Upper lobe of right lung (tissue), 1 donor: Measurements from ENCODE around the gene CR1L. TPM values are rescaled to one million over a fixed set of nuclear protein-coding genes. Genes with fewer than 3 reads are reported as not detected.
"Not testable (repeated sequence)": the region's sequence is repeated elsewhere in the genome, so short reads cannot be mapped to it uniquely, and the experiment has no call there.

Experiments used
- ATAC-seq: fragments of 200-7000 bp; cut with Tn5 transposase; one replicate; pipeline ENCODE4 v1.9.1; 2020; ENCODE audit warnings: mild to moderate bottlenecking, moderate library complexity
- DNase-seq: peaks from one replicate; pipeline ENCODE4 v3.0.0-alpha.2; 2020
- H3K27ac ChIP-seq: fragments of 200-600 bp; one replicate; pipeline ENCODE4 v1.8.0; 2022
- H3K27me3 ChIP-seq: fragments of 200-600 bp; one replicate; pipeline ENCODE4 v1.8.0; 2022; ENCODE audit warnings: mild to moderate bottlenecking
- H3K36me3 ChIP-seq: fragments of 200-600 bp; one replicate; pipeline ENCODE4 v1.8.0; 2022
- H3K4me1 ChIP-seq: fragments of 200-600 bp; one replicate; pipeline ENCODE4 v1.8.0; 2022
- H3K4me3 ChIP-seq: fragments of 200-600 bp; one replicate; pipeline ENCODE4 v1.8.0; 2022; ENCODE audit warnings: mild to moderate bottlenecking
- H3K9me3 ChIP-seq: fragments of 200-600 bp; one replicate; pipeline ENCODE4 v1.8.0; 2022
- CTCF ChIP-seq: fragments of 200-600 bp; IDR thresholded peaks from one replicate; pipeline ENCODE4 v1.8.0; 2022; ENCODE audit warnings: antibody characterized with exemption
- intact Hi-C: fragments of 100-400 bp; cut with DNase I; formaldehyde crosslinking; loops from one replicate; pipeline ENCODE4 v1.11.0; 2022
- total RNA-seq: library from RNA; stranded (reverse); fragmentation: NEBNext Ultra II Directional; extraction: Animal tissue kit (Norgen Biotek cat#: 25700); gene quantifications from one replicate; pipeline ENCODE4 v1.2.1, GENCODE V29; 2021
- donor health status: DM: no; HTN: yes; CAD: no; lungs with severe emphysema.

Gene CR1L
- total RNA-seq, 1 donor from 2014 or later, result not detected

GRCh38 chr1:207631137-207631536 is 13.8 kb upstream of the CR1L start:
- H3K27me3 ChIP-seq, result peaks cover 4% of the 10 kb centered on the region
- H3K27ac ChIP-seq, result no peak overlapping the region
- no peak overlapping the region for H3K4me3 ChIP-seq
- TF ChIP-seq CTCF, result no peak
- H3K9me3 ChIP-seq, result no peaks in the 10 kb centered on the region
- ATAC-seq (no peak), DNase-seq (no peak)
- intact Hi-C loops, result no loop called here
- H3K4me1 ChIP-seq, result no peaks in the 10 kb centered on the region
- no peaks in the 10 kb centered on the region for H3K36me3 ChIP-seq

DNA sequence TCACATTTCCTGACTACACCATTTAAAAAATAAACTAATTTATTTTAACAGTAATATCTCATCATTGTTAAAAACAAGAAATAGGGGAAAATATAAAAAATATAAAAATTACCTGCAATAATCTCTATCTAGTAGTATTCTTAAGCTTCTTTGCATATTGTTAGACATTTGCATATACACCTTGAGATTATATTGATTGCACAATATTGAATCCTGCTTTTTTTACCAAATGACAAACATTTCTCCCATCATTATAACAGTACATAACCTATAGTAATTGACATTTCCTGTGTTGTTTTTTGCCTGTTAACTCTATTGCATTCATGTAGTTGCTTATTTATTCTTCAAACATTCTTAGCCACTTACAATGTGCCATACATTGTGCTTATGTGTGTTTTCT is 11.7 kb upstream of the CR1L start:
- TF ChIP-seq CTCF, result no peak
- Histone ChIP-seq H3K36me3 (no peaks in the 10 kb centered on the region), H3K27ac (no peak overlapping the region), H3K9me3 (no peaks in the 10 kb centered on the region), H3K4me3 (no peak overlapping the region), H3K27me3 (peaks cover 4% of the 10 kb centered on the region), H3K4me1 (no peaks in the 10 kb centered on the region)
- DNase-seq (no peak), ATAC-seq (no peak)
- intact Hi-C loops, result no loop called here

- ATAC-seq, DNase-seq, H3K27me3 ChIP-seq, H3K9me3 ChIP-seq, H3K36me3 ChIP-seq, H3K4me1 ChIP-seq, H3K4me3 ChIP-seq, H3K27ac ChIP-seq, intact Hi-C loops: not testable (repeated sequence)
These were observed 11.1 kb upstream of the CR1L start for GRCh38 chr1:207633699-207634289.

DNA sequence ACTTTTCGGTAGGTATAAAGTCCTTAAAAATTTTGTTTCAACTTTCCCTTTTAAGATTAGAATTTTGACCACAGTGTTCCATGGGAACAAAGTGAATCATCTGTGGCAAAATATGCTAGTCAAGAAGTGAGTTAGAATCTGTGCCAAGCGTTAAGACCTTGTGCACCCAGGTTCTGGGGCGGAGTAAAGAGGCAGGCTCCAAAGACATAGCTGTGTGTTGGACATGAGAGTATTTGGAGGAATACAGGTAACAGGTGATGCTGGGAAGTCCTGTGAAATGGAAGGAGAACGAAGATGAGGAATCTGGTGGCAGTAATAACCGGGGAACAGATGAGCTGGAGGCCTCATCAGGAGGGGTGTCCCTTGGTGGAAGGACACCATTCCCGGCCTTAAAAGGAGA is 10.6 kb upstream of the CR1L start:
- DNase-seq, ATAC-seq, H3K36me3 ChIP-seq, H3K4me3 ChIP-seq, H3K27ac ChIP-seq, H3K9me3 ChIP-seq, H3K4me1 ChIP-seq, H3K27me3 ChIP-seq, intact Hi-C loops: not testable (repeated sequence)

GRCh38 chr1:207635569-207636186 is 9.3 kb upstream of the CR1L start:
- H3K27ac ChIP-seq, intact Hi-C loops, DNase-seq, H3K9me3 ChIP-seq, H3K27me3 ChIP-seq, H3K36me3 ChIP-seq, H3K4me3 ChIP-seq, ATAC-seq, H3K4me1 ChIP-seq: not testable (repeated sequence)

- H3K4me3 ChIP-seq, H3K27ac ChIP-seq, H3K9me3 ChIP-seq, H3K4me1 ChIP-seq, H3K27me3 ChIP-seq, ATAC-seq, DNase-seq, H3K36me3 ChIP-seq, intact Hi-C loops: not testable (repeated sequence)
These were observed 6.3 kb upstream of the CR1L start for GRCh38 chr1:207638487-207639145.

DNA sequence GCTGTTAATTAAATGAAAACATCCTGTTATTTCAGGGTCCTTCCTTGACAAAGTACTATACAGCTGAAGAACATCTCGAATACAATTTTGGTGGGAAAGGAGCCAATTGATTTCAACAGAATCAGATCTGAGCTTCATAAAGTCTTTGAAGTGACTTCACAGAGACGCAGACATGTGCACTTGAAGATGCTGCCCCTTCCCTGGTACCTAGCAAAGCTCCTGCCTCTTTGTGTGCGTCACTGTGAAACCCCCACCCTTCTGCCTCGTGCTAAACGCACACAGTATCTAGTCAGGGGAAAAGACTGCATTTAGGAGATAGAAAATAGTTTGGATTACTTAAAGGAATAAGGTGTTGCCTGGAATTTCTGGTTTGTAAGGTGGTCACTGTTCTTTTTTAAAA is 5.6 kb upstream of the CR1L start:
- intact Hi-C loops, DNase-seq, H3K4me1 ChIP-seq, H3K27me3 ChIP-seq, H3K36me3 ChIP-seq, H3K27ac ChIP-seq, H3K4me3 ChIP-seq, ATAC-seq, H3K9me3 ChIP-seq: not testable (repeated sequence)

DNA sequence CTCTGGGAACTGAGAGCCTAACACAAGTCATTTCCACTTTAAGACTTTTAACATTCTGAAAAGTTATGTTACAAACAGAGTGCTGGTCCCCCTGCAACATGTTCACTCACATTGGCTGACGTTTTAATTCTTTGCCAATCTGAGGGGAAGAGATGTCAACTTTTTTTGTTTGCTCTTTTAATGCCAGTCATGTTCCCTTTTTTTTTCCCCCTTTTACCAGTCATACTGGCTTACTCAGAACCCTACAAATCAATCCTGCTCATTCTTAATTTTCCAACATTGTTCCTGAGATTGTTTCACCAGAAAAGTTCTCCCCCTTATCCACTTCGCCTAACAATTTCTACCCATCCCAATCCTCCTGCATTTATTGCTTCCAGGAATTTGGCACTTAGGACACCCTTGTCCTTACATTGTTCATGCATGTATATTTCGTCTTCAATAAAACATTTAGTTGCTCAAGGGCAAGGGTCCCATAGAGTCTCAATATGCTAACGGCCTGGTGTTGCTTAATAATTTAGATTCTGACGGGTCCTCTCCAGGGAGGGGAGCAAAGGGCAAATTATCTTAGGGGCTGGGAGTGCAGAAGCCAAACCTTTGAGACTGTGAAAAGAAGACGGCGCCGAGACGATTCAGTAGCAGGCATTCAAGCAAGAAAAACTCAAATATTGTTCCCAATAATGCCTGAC is 624 bp upstream of the CR1L start:
- Histone ChIP-seq H3K36me3 (no peaks in the 10 kb centered on the region), H3K4me1 (peaks cover 6% of the 10 kb centered on the region), H3K27ac (no peak overlapping the region), H3K27me3 (peaks cover 4% of the 10 kb centered on the region), H3K9me3 (no peaks in the 10 kb centered on the region), H3K4me3 (peak overlapping the region; percentile 64)
- no peak for DNase-seq
- ATAC-seq, result no peak
- TF ChIP-seq CTCF, result no peak
- intact Hi-C loops, result no loop called here
